NT2/D1 (cell line): ENCODE results near the gene TMCC1.

Experiments used
- DNase-seq: peaks from one replicate; pipeline ENCODE4 v3.0.0-alpha.2; 2011; ENCODE audit warnings: low read depth, low spot score
- H3K27me3 ChIP-seq: 2 replicates; pipeline ENCODE4 v1.6.0; 2011; ENCODE audit warnings: mild to moderate bottlenecking; ENCODE audit not compliant: insufficient read length, insufficient read depth
- H3K36me3 ChIP-seq: 2 replicates; pipeline ENCODE4 v1.6.1; 2011; ENCODE audit warnings: mild to moderate bottlenecking, low read length, mixed read lengths; ENCODE audit not compliant: insufficient read depth, insufficient read length
- H3K4me1 ChIP-seq: 2 replicates; pipeline ENCODE4 v1.5.1; 2011; ENCODE audit not compliant: insufficient read depth, insufficient read length
- H3K4me3 ChIP-seq: 2 replicates; pipeline ENCODE4 v1.5.1; 2011; ENCODE audit warnings: low read depth; ENCODE audit not compliant: insufficient read length
- H3K9ac ChIP-seq: 2 replicates; pipeline ENCODE4 v1.6.0; 2011; ENCODE audit warnings: low read depth; ENCODE audit not compliant: insufficient read length
- H3K9me3 ChIP-seq: 2 replicates; pipeline ENCODE4 v1.5.1; 2011; ENCODE audit warnings: mild to moderate bottlenecking, low read length; ENCODE audit not compliant: insufficient read depth
- SUZ12 ChIP-seq: IDR thresholded peaks from 2 replicates; pipeline ENCODE4 v1.6.1; 2011; ENCODE audit not compliant: insufficient read length, insufficient read depth; ENCODE audit errors: extremely low read depth
- YY1 ChIP-seq: IDR thresholded peaks from 2 replicates; pipeline ENCODE4 v1.6.1; 2011; ENCODE audit not compliant: insufficient read length, insufficient read depth
- ZNF274 ChIP-seq: IDR thresholded peaks from 2 replicates; pipeline ENCODE4 v1.6.1; 2011; ENCODE audit warnings: mild to moderate bottlenecking, low read depth, low read length

The TMCC1 gene

DNA sequence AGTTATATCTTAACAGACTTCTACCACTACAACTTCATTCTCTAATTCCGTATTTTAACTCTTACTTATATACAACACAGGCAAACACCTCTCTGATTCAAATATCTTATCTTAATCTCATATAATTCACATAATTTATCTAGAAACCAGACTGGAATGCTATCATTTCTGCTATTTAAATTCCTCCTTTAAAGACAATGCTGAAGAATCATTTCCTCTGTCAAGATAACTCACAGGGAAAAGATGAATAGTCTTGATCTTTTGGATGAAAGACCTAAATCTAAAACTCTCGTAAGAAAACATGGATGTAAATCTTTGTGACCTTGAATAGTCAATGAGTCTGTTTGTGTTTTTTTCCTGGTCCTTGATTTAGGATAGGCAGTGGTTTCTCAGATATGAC is 151.7 kb downstream of the TMCC1 start:
- no peak for DNase-seq
- TF ChIP-seq ZNF274 (no peak), YY1 (no peak), SUZ12 (no peak)
- Histone ChIP-seq H3K4me3 (no peak overlapping the region), H3K36me3 (no peaks in the 10 kb centered on the region), H3K27me3 (no peaks in the 10 kb centered on the region), H3K4me1 (no peaks in the 10 kb centered on the region), H3K9ac (no peak overlapping the region), H3K9me3 (no peaks in the 10 kb centered on the region)

DNA sequence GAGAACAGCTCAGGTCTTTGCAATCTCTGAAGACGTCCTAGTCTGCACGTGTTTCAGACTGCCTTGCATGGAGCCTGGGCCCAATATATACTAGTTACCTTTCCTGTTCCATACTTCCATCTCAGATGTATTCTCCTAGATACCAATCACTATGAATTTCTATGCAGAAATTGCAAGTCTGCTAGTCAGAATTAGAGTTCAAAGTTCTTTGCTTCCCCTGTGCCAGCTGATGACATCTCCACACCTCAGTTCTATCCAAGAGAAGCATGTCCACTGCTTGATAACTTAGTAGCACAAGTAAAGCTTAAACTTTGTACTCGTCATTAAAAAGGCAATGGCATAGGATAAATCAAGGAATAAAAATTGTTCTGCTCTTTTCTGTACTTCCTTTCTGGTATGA is 153.4 kb downstream of the TMCC1 start:
- H3K4me1 ChIP-seq = no peaks in the 10 kb centered on the region
- no peak overlapping the region for H3K9ac ChIP-seq
- TF ChIP-seq ZNF274 (no peak), YY1 (no peak), SUZ12 (no peak)

DNA sequence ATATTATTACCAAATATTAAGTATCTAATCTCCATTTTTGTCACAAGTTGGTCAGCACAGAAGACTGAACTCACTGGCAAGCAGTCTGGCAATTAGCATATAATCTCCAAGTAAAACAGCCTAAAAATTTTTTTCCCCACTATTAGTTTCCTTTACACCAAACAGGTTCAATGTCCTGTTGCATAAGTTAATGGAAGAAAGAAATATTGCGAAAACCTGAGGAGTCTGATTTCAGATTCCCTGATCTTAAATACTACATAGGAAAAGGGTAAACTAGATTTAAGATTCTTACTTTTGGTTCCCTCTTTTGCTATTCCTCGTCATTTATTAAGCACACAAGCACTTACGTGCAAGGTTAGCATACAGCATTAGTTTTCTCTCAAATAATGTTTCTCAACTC is 153.9 kb downstream of the TMCC1 start:
- no peak overlapping the region for H3K4me3 ChIP-seq
- no peak for TF ChIP-seq SUZ12
- TF ChIP-seq YY1 = no peak
- TF ChIP-seq ZNF274 = no peak
- H3K36me3 ChIP-seq = no peaks in the 10 kb centered on the region
- H3K27me3 ChIP-seq = no peaks in the 10 kb centered on the region
- H3K4me1 ChIP-seq = no peaks in the 10 kb centered on the region
- no peak overlapping the region for H3K9ac ChIP-seq
- H3K9me3 ChIP-seq = no peaks in the 10 kb centered on the region
- no peak for DNase-seq

More for the DNA sequence above, 153.4 kb downstream of the TMCC1 start:
- no peaks in the 10 kb centered on the region for H3K36me3 ChIP-seq
- H3K4me3 ChIP-seq = no peak overlapping the region
- no peak for DNase-seq
- no peaks in the 10 kb centered on the region for H3K27me3 ChIP-seq
- H3K9me3 ChIP-seq = no peaks in the 10 kb centered on the region

DNA sequence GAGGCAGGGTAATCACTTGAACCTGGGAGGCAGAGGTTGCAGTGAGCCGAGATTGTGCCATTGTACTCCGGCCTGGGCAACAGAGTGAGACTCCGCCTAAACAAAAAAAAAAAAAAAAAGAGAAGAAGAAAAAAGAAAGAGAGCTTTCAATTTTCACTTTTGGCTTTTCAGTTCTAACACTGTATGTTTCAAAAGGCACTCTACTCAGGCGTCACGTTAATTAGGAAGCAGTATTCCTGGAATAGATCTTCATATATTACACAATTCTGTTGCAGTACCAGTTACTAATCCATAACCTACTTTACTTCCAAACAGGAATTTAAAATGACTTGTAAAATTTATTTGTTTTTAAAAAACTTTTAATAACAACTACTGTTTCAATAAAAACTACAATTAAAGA is 155.3 kb downstream of the TMCC1 start:
- Histone ChIP-seq H3K4me1 (no peaks in the 10 kb centered on the region), H3K9me3 (no peaks in the 10 kb centered on the region), H3K9ac (no peak overlapping the region), H3K4me3 (no peak overlapping the region), H3K36me3 (no peaks in the 10 kb centered on the region), H3K27me3 (no peaks in the 10 kb centered on the region)
- TF ChIP-seq YY1 = no peak
- TF ChIP-seq SUZ12 = no peak
- no peak for DNase-seq

DNA sequence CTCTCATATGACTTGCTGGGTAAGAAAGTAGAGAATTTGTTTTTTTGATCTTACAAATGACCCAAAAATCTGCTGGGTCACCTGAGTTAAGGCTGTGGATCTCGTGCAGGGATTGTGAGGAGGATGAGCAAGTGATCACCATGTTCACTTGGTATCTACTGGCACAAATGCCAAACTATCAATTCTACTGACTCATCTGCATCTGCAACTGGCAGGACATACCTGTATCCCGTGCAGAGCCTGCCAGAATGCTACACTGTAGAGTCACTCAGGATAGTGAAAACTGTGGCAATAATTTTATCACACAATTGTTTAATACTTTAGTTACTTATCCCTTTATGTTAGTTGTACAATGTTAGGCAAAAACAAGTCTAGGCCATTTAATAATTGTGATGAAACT is 157.4 kb downstream of the TMCC1 start:
- TF ChIP-seq SUZ12 (no peak), ZNF274 (no peak), YY1 (no peak)
- Histone ChIP-seq H3K27me3 (no peaks in the 10 kb centered on the region), H3K4me1 (no peaks in the 10 kb centered on the region), H3K36me3 (no peaks in the 10 kb centered on the region), H3K4me3 (no peak overlapping the region), H3K9me3 (no peaks in the 10 kb centered on the region), H3K9ac (no peak overlapping the region)
- DNase-seq = no peak

DNA sequence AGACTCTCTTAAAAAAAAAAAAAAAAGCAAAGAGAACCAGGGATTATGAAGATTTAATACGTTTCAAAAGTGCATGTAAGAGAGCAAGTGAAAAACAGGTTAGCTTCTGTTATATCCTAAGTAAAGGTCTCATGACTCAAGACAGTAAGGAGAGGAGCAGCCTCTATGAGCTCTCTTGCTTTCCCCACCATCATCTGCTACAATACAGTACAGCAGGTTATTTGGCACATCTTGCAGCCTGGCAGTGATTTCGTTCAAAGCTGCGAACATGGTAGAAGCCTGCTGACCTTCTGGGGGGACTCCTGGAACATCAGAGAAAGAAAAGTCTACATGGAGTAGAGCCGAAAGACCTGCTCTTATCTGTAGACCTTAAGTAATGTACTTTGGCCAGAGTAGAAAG is 157.9 kb downstream of the TMCC1 start:
- H3K4me1 ChIP-seq = no peaks in the 10 kb centered on the region
- no peaks in the 10 kb centered on the region for H3K36me3 ChIP-seq
- H3K4me3 ChIP-seq = no peak overlapping the region
- H3K9ac ChIP-seq = no peak overlapping the region
- no peak for DNase-seq
- TF ChIP-seq YY1 (no peak), SUZ12 (no peak), ZNF274 (no peak)
- H3K27me3 ChIP-seq = no peaks in the 10 kb centered on the region
- H3K9me3 ChIP-seq = no peaks in the 10 kb centered on the region

DNA sequence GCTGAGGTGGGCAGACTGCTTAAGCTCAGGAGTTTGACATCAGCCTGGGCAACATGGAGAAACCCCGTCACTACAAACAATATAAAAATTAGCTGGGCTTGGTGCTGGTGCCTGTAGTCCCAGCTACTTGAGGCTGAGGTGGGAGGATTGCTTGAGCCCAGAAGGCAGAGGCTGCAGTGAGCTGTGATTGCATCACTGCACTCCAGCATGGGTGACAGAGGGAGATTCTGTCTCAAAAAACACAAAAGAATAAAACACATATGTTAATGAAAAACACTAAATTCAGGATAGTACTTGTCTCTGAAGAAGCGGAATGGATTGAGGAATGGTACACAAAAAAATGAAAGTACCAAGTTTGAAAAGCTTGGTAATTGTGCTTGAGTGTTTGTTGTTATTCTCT is 159.1 kb downstream of the TMCC1 start:
- Histone ChIP-seq H3K4me3 (no peak overlapping the region), H3K36me3 (no peaks in the 10 kb centered on the region), H3K9ac (no peak overlapping the region), H3K9me3 (no peaks in the 10 kb centered on the region), H3K4me1 (no peaks in the 10 kb centered on the region), H3K27me3 (no peaks in the 10 kb centered on the region)
- DNase-seq = no peak
- no peak for TF ChIP-seq YY1
- TF ChIP-seq SUZ12 = no peak
- no peak for TF ChIP-seq ZNF274

DNA sequence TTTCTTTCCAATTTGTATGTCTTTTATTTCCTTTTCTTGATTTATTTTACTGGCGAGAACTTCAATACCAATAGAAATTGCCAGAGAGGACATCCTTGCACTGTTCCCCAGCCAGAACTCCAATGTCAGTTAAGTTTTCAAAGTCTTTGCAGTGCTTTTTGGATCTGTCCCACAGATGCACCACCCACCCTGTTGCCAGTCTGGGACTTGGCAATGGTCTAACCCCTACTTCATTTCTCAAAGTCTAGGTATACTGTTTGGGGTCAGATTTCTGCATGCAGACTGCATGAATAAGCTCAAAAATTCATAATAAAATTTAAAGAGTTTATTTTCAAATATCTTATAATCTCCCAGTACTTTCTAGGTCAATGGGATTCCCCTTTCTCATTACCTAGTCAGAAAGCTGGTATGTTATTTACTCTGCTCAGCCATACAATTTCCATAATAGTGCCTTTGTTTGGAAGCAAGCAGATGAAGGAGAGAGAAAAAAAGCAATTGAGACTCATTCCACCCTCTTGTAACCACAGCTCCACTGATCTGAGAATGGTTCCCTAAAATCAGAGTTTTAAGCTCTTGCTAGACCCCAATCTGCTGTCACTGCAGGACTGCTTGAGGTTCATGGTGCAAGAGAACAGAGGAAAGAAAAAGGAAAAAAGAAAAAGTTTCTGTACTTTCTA is 161.2 kb downstream of the TMCC1 start:
- TF ChIP-seq YY1 (no peak), ZNF274 (no peak), SUZ12 (no peak)
- no peaks in the 10 kb centered on the region for H3K4me1 ChIP-seq
- no peak overlapping the region for H3K9ac ChIP-seq
- H3K36me3 ChIP-seq = no peaks in the 10 kb centered on the region
- no peaks in the 10 kb centered on the region for H3K9me3 ChIP-seq
- H3K4me3 ChIP-seq = no peak overlapping the region
- no peaks in the 10 kb centered on the region for H3K27me3 ChIP-seq
- no peak for DNase-seq
